ENCODE results near the gene GPR152.
"Not testable (repeated sequence)": the region's sequence is repeated elsewhere in the genome, so short reads cannot be mapped to it uniquely, and the experiment has no call there.

Gene GPR152

GRCh38 chr11:67407688-67408163 lies 44.8 kb downstream of the GPR152 start:
- DNase-seq = no peak

- DNase-seq = no peak
Measured at GRCh38 chr11:67406969-67407687, 45.4 kb downstream of the GPR152 start.

- no peak for DNase-seq
Measured at GRCh38 chr11:67406420-67406968, 46.0 kb downstream of the GPR152 start.

GRCh38 chr11:67405688-67406339 lies 46.7 kb downstream of the GPR152 start:
- no peak for DNase-seq

GRCh38 chr11:67405196-67405567 lies 47.3 kb downstream of the GPR152 start:
- no peak for DNase-seq

- no peak for DNase-seq
Measured at GRCh38 chr11:67404515-67405195, 47.9 kb downstream of the GPR152 start.

GRCh38 chr11:67403085-67403484 lies 49.4 kb downstream of the GPR152 start:
- not testable (repeated sequence) for DNase-seq

- not testable (repeated sequence) for DNase-seq
Measured at GRCh38 chr11:67402192-67402839, 50.2 kb downstream of the GPR152 start.

GRCh38 chr11:67401495-67402191 lies 50.9 kb downstream of the GPR152 start, which contains the start of gene PPP1CA:
TSS of gene PPP1CA (minus strand) at chr11:67401858. CDS start at chr11:67401782, 76 bp downstream.
- peak; percentile 69 for DNase-seq
